ENCODE measurements around the gene FOXR1.

GRCh38 chr11:119026970-119027369 is 55.4 kb downstream of the FOXR1 start:
- no peak for TF ChIP-seq EZH2 (optimal IDR thresholded peaks at IDR 0.05; ENCODE audit: low read depth, low read length)
- TF ChIP-seq, protein P1, sequence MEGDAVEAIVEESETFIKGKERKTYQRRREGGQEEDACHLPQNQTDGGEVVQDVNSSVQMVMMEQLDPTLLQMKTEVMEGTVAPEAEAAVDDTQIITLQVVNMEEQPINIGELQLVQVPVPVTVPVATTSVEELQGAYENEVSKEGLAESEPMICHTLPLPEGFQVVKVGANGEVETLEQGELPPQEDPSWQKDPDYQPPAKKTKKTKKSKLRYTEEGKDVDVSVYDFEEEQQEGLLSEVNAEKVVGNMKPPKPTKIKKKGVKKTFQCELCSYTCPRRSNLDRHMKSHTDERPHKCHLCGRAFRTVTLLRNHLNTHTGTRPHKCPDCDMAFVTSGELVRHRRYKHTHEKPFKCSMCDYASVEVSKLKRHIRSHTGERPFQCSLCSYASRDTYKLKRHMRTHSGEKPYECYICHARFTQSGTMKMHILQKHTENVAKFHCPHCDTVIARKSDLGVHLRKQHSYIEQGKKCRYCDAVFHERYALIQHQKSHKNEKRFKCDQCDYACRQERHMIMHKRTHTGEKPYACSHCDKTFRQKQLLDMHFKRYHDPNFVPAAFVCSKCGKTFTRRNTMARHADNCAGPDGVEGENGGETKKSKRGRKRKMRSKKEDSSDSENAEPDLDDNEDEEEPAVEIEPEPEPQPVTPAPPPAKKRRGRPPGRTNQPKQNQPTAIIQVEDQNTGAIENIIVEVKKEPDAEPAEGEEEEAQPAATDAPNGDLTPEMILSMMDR (IDR thresholded peaks at IDR 0.05; ENCODE audit: low read length) = no peak
